Prostate gland (tissue), 2 donors: ENCODE data around the gene POMGNT2. TPM values are rescaled to one million over a fixed set of nuclear protein-coding genes. Genes with fewer than 3 reads are reported as not detected.

Experiments used
- DNase-seq: peaks from one replicate; pipeline ENCODE4 v3.0.0-alpha.2; 2019; ENCODE audit warnings: low spot score
- H3K27ac ChIP-seq, 2 donors: fragments of 200-600 bp; sonication (generic); 2 replicates each; pipeline ENCODE4 v1.5.1; 2017 to 2019
- H3K27me3 ChIP-seq: fragments of 200-600 bp; sonication (generic); replicated peaks from 2 replicates; pipeline ENCODE4 v1.5.1; 2019; ENCODE audit not compliant: insufficient read depth
- H3K36me3 ChIP-seq, 2 donors: fragments of 200-600 bp; sonication (generic); 1 replicate in 1 of 2; 2 replicates in 1 of 2; pipeline versions ENCODE4 v1.5.1 to v1.8.1; 2017 to 2019
- H3K4me1 ChIP-seq: fragments of 200-600 bp; sonication (generic); replicated peaks from 2 replicates; pipeline ENCODE4 v1.5.1; 2019
- H3K4me3 ChIP-seq, 2 donors: fragments of 200-600 bp; sonication (generic); 2 replicates each; pipeline ENCODE4 v1.5.1; 2017 to 2019
- H3K9me3 ChIP-seq: fragments of 200-600 bp; sonication (generic); 2 replicates; pipeline ENCODE4 v1.5.1; 2017
- CTCF ChIP-seq, 4 experiments: fragments of 200-600 bp in 2 of 4; fragments of 450-650 bp in 2 of 4; sonication (generic) in 2 of 4; IDR thresholded peaks; 1 replicate in 3 of 4; 2 replicates in 1 of 4; pipeline ENCODE4 v1.5.1; 2016 to 2019; ENCODE audit warnings: antibody characterized with exemption in 4 of 4, mild to moderate bottlenecking in 2 of 4, moderate library complexity in 2 of 4
- POLR2A ChIP-seq: fragments of 450-650 bp; IDR thresholded peaks from one replicate; pipeline ENCODE4 v1.6.1; 2016; ENCODE audit warnings: antibody characterized with exemption, mild to moderate bottlenecking
- POLR2AphosphoS5 ChIP-seq: sonication (generic); formaldehyde crosslinking; IDR thresholded peaks from one replicate; pipeline ENCODE4 v1.6.1; 2017; ENCODE audit warnings: antibody characterized with exemption
- WGBS: methylation state at CpG from one replicate; pipeline ENCODE4 v1.1.5; 2018; 5-methylcytosine and 5-hydroxymethylcytosine counted together
- intact Hi-C: fragments of 100-400 bp; cut with DNase I; formaldehyde crosslinking; loops from one replicate; pipeline ENCODE4 v1.14.2; 2022
- total RNA-seq, 2 donors: library from RNA; depleted of rRNA; stranded (reverse); fragments of >200 nt; gene quantifications; one replicate each; pipeline ENCODE4 v1.1.0, GENCODE V29; 2016

Gene POMGNT2
- total RNA-seq, 2 donors from 2014 or later: 20.7 to 46.5 TPM

- TF ChIP-seq POLR2A (no peak), POLR2AphosphoS5 (no peak), CTCF (IDR thresholded peaks at IDR 0.05) (no peak)
- intact Hi-C loops: no loop called here
- WGBS: 86% methylated on average over 15 of the region's 15 CpGs
- no peaks in the 10 kb centered on the region for H3K36me3 ChIP-seq
- H3K9me3 ChIP-seq: no peaks in the 10 kb centered on the region
- DNase-seq: no peak
- H3K4me3 ChIP-seq: no peak overlapping the region
- H3K27me3 ChIP-seq: no peaks in the 10 kb centered on the region
- H3K27ac ChIP-seq: no peak overlapping the region
- H3K4me1 ChIP-seq: no peaks in the 10 kb centered on the region
Observed at GRCh38 chr3:43055806-43056770, 49.8 kb downstream of the POMGNT2 start.

DNA sequence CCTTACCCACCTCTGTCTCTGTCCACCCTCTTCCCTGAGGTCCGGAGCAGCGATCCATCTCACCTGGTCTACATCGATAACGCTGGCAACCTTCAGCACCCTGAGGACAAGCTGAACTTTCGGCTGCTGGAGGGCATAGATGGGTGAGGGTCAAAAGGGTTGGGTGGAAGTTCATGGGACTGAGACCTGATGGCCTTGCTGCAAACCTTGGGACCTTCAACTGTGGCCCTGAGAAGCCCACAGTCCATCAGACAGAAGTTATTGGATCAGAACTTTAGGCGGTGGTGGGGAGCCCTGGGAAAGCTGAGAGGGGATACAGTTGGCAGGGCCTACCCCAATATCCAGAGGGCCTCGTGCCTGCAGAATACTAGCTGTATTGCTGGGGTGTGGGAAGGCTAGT lies 50.5 kb downstream of the POMGNT2 start:
- Histone ChIP-seq H3K27me3 (no peaks in the 10 kb centered on the region), H3K36me3 (no peaks in the 10 kb centered on the region), H3K4me1 (no peaks in the 10 kb centered on the region), H3K9me3 (no peaks in the 10 kb centered on the region), H3K27ac (no peak overlapping the region), H3K4me3 (no peak overlapping the region)
- intact Hi-C loops: no loop called here
- no peak for DNase-seq
- WGBS: 92% methylated on average over 7 of the region's 7 CpGs
- TF ChIP-seq POLR2A: no peak
- TF ChIP-seq POLR2AphosphoS5: no peak
- no peak for TF ChIP-seq CTCF (IDR thresholded peaks at IDR 0.05)

GRCh38 chr3:43054754-43055153 lies 51.1 kb downstream of the POMGNT2 start:
- H3K27me3 ChIP-seq: no peaks in the 10 kb centered on the region
- no peak for DNase-seq
- TF ChIP-seq POLR2A (no peak), CTCF (IDR thresholded peaks at IDR 0.05) (no peak), POLR2AphosphoS5 (no peak)
- H3K4me3 ChIP-seq: no peak overlapping the region
- H3K9me3 ChIP-seq: no peaks in the 10 kb centered on the region
- no peaks in the 10 kb centered on the region for H3K36me3 ChIP-seq
- intact Hi-C loops: no loop called here
- no peak overlapping the region for H3K27ac ChIP-seq
- H3K4me1 ChIP-seq: no peaks in the 10 kb centered on the region
- 95% methylated on average over 5 of the region's 5 CpGs for WGBS

- intact Hi-C loops: no loop called here
- Histone ChIP-seq H3K4me1 (no peaks in the 10 kb centered on the region), H3K27ac (no peak overlapping the region), H3K36me3 (no peaks in the 10 kb centered on the region), H3K4me3 (no peak overlapping the region), H3K9me3 (no peaks in the 10 kb centered on the region), H3K27me3 (no peaks in the 10 kb centered on the region)
- TF ChIP-seq POLR2AphosphoS5 (no peak), CTCF (IDR thresholded peaks at IDR 0.05) (no peak), POLR2A (no peak)
- WGBS: 92% methylated on average over 12 of the region's 12 CpGs
- no peak for DNase-seq
Observed at GRCh38 chr3:43053291-43053690, 52.6 kb downstream of the POMGNT2 start.

- Histone ChIP-seq H3K27me3 (no peaks in the 10 kb centered on the region), H3K27ac (no peak overlapping the region), H3K36me3 (no peaks in the 10 kb centered on the region), H3K4me1 (no peaks in the 10 kb centered on the region), H3K4me3 (no peak overlapping the region), H3K9me3 (no peaks in the 10 kb centered on the region)
- DNase-seq: no peak
- TF ChIP-seq CTCF (IDR thresholded peaks at IDR 0.05) (no peak), POLR2A (no peak), POLR2AphosphoS5 (no peak)
- intact Hi-C loops: no loop called here
Observed at GRCh38 chr3:43048470-43048869, 57.4 kb downstream of the POMGNT2 start.
